Measurements from ENCODE around the gene COL5A1.

- TF ChIP-seq CTCF (IDR thresholded peaks at IDR 0.05), result no peak
- no peak for TF ChIP-seq POLR2A (IDR thresholded peaks at IDR 0.05)
Observed at GRCh38 chr9:134652291-134653225, 11.0 kb downstream of the COL5A1 start.
